Uterus (tissue), 2 donors: ENCODE results near the gene ATF7IP2.

ENCODE experiments used
- CTCF ChIP-seq, 4 experiments: fragments of 200-600 bp in 2 of 4; fragments of 450-650 bp in 2 of 4; sonication (generic) in 2 of 4; IDR thresholded peaks; one replicate each; pipeline ENCODE4 v1.5.1; 2016 to 2019; ENCODE audit warnings: antibody characterized with exemption in 4 of 4, mild to moderate bottlenecking in 2 of 4, moderate library complexity in 1 of 4
- POLR2A ChIP-seq, 2 donors: fragments of 450-650 bp; IDR thresholded peaks; one replicate each; pipeline ENCODE4 v1.6.1; 2016; ENCODE audit warnings: antibody characterized with exemption in 2 of 2, mild to moderate bottlenecking in 1 of 2, moderate library complexity in 1 of 2

- no peak for TF ChIP-seq POLR2A (IDR thresholded peaks at IDR 0.05)
- no peak for TF ChIP-seq CTCF (IDR thresholded peaks at IDR 0.05)
Measured at GRCh38 chr16:10371592-10371991, 14.3 kb upstream of the ATF7IP2 start.
